Activated CD4-positive, alpha-beta T cell treated with anti-CD3 and anti-CD28 coated beads, Interleukin-2, amount 50 U/mL, for 16 hours (primary cell): ENCODE results near the gene BTBD9.
A peak's percentile ranks its signal among the peaks of the same experiment; 100 is the strongest.
"Not testable (repeated sequence)": the region's sequence is repeated elsewhere in the genome, so short reads cannot be mapped to it uniquely, and the experiment has no call there.

Experiments
- DNase-seq: peaks from one replicate; pipeline ENCODE4 v3.0.0-alpha.2; 2020

Gene BTBD9

DNA sequence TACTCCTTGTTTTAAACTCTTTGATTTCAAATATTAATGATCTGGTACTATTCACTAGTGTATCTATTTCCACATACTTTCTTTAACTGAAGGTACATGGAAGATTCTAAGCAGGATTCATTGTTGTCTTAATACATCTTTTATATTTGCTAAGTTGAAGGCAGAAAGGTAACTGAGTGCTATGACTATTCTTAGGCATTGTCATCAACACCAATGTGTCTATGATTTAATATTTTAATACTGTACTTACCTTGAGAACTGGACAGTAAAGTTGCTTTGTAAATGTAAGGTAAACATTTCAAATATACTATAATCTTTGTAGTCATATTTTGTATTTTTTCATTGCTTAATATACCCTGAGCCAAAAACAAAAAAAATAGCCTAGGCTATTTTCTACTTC, 8.9 kb upstream of the BTBD9 start:
- no peak for DNase-seq

DNA sequence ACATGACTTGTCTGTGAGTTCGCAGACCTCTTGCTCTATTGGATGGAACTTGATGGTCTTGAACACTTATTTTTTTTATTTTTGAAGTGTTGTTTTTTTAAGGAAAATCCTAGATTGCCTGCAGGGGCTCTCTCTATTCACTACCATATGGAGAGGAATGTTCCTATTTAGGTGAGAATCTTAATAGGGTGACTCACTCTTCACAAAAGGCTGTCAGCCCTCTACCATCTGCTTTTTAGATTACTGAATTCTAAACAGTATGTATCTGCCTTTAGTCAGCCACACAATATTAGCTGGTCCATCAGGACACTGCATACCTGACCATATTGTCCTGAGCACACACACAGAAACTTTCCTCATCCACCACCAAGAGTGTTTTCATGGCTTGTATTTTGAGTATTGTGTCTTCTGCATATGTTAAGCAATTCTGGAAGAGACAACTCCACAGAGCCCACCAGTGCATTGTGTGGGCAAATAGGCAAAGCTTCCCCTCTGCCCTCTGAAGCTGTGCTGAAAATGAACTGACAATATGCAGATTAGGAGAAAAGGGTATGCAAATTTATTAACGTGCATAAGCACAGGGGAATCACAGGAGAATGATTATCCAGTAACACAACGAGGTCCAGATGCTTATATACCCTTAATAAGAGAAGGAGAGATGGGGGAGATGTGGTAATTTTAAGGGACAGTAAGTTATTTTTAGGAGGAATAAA, 6.6 kb upstream of the BTBD9 start:
- no peak for DNase-seq

DNA sequence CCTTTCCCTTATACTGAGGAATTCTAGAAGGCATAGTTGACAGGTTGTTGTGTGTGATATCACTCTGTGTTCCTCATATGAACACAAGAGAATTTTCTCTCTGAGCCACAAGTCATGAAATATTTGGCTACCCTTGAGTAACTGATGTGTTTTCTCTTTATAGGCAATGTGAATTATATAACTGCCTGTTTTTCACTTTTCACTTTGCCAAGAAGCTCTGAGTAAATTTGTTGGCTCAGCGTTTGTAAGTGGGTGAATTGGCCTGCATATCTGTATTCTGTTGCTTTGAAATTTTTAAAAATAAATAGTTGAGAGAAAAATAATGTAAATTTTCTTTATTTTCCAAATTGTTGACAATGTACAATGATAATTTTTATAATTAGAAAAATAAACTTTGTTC, 5.2 kb upstream of the BTBD9 start:
- no peak for DNase-seq

DNA sequence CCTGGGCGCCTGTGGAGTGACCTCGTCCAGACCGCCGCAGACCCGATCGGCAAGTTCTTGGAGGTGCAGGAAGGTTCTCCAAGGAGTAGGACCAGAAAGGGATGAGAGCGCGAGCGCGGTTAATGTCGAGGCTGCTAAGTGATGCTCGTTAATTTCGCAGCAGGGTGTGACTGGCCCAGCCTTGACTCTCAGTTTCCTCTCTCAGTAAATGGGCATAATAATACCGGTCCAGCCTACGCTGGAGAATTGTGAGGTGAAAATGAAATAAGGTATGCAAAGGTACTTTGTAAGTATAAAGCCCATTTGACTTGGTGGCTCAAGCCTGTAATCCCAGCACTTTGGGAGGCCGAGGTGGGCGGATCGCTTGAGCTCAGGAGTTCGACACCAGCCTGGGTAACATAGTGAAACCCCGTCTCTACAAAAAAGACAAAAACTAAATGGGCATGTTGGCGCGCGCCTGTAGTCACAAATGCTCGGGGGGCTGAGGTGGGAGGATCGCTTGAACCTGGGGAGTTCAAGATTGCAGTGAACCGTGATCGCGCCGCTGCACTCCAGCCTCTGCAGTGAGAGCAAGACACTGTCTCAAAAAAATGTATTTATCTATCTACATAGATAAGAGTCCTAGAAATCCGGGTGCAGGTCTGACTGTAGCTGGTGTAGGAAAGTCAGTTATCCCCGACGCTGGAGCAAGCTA, 634 bp upstream of the BTBD9 start:
- DNase-seq, result no peak

DNA sequence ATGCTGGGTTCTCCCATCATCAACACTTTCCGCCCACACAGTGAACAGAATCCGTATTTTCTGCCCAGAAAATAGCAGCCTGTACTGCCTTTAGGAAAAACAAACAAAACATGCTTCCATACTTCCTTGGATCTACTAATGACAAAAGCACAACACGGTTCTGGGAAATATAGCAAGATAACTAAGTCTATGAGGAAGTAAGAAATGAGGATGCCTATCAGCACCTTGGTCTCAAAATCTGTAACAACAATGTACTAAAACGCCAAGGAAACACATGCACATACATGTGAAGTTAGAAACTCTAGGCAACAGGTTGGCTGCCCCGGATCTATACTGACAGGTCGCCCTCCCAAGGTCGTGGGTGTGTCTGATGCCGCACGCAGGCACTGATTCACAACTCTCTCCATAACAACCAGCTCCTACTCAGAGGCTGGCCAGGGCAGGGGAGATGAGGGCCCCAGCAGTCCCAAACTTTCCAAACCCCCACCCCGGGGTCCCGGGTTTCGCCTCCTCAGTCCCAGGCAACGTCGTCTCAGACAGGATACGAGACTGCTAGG, 710 bp downstream of the BTBD9 start:
- DNase-seq, result peak; percentile 48

DNA sequence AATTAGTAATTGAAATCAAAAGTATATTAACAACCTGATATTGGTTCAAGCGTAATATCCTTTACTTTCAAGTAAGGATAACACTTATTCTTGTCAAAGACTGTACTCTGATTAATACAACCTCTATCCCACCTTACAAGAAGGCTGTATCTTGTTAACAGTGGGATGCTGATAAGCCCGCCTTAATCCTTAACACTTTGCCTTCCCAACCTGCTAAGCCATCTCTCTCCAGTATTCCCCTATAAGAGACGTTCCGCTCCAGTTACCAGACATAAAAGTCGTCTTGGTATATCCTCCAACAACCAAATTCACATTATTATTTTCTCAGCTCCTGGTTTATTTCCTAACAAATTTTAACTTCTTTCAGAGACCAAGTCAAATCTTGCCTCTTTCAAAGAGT, 2.0 kb downstream of the BTBD9 start:
- no peak for DNase-seq

DNA sequence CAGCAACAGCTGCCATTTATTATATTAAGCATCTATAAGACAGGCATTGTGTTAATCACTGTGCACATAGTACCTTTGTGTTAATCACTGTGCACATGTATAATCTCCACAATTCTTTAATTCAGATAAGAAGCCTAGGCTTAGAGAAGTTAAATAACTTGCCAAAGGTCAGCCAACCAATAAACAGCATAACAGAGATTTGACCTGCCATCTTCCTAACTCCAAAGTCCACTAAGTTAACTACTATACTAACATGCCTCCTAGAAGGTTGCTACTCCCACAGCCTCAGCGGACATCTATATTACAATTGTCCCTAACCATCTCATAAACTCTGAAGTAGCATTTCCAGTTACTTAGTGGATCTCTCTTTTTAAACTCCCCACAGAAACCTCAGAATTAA, 3.7 kb downstream of the BTBD9 start:
- no peak for DNase-seq

DNA sequence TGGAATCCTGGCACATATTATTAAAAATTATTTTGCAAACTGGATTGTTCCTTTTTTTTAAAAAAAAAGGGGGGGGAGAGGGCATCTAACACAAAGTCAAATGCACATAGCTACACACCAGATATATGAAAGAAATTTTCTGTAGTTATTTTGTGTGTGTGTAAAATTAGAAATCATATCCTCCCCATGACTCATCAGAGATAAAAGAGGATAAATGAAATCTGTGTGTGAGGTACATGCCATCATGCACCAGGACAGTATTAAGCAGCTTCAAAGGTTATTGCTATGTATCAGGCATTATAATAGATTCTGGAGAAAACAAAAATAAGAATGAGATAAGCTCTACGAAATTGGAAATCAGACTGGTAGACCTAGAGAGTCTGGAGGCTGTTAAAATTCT, 5.2 kb downstream of the BTBD9 start:
- DNase-seq, result no peak

DNA sequence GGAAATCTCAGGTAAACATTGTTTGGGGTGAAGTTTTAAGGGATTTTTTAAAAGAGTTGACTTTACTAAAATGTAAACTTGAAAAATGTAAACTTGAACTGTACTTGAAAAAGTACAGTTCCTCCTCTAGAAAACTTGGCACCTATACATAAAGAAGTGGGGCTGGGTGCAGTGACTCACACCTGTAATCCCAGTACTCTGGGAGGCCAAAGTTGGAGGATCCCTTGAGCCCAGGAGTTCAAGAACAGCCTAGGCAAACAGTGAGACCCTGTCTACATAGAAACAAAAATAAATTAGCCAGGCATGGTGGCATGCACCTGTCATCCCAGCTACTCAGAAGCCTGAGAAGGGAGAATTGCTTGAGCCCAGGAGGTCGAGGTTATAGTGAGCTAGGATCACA, 7.2 kb downstream of the BTBD9 start:
- no peak for DNase-seq

DNA sequence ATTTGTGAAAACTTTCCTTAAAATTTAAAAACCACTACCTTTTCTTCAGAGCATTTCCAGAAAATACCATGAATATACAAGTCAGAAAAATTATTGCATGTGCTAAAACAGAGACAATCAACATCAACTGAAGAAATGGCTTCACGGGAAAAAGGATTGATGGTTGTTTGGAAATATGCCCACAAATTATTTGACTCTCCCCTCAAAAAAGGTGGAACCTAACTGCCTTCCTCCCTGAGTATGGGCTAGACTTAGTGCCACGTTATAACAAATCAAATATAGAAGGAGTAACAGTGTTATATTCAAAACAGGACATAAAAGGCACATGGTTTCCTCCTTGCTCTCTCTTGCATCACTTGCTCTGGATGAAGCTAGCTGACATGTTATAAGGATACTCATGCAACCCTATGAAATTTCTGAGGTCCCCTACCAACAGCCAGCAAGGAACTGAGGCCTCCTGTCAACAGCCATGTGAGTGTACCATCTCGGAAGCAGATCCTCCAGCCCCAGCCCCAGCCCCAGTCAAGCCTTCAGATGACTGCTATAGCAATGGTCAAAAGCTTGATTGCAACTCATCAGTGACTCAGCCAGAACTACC, 8.4 kb downstream of the BTBD9 start:
- DNase-seq, result no peak

DNA sequence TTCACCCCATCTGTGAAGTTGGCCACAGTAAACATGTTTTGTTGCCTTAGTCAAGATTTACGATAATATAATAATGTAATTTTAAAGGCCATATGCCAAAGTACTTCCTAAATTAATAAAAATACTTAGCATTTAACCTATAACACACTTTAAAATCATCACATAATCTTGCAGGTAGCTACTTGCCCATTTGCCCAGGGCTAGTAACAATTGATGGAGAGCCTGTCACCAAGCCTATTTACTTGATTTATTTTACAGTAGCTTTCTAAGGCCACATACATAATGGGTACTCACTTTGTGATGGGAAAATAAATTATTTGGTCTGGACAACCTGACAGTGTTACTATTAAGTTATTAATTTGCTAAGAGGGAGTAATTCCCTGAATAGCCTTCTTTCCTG, 14.5 kb downstream of the BTBD9 start:
- no peak for DNase-seq

DNA sequence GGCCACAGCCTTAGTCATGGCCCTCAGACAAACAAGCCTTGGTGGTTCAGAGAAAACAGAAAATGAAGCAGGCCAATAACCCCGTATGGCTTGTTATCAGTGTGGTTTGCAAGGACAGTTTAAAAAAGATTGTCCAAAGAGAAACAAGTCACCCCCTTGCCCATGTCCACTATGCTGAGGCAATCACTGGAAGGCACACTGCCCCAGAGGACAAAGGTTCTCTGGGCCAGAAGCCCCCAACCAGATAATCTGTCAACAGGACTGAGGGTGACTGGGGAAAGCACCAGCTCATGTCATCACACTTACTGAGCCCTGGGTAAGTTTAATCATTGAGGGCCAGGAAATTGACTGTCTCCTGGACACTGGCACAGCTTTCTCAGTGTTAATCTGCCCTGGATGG, 20.4 kb downstream of the BTBD9 start:
- not testable (repeated sequence) for DNase-seq

DNA sequence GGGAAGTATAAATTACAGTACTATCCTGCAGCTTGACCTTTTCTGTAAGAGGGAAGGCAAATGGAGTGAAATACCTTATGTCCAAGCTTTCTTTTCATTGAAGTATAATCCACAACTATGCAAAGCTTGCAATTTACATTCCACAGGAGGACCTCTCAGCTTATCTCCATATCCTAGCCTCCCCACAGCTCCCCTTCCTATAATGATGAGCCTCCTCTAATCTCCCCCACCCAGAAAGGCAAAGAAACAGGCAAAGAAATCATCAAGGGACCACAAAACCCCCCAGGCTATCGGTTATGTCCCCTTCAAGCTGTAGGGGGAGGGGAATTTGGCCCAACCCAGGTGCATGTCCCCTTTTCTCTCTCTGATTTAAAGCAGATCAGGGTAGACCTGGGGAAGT, 21.4 kb downstream of the BTBD9 start:
- not testable (repeated sequence) for DNase-seq

DNA sequence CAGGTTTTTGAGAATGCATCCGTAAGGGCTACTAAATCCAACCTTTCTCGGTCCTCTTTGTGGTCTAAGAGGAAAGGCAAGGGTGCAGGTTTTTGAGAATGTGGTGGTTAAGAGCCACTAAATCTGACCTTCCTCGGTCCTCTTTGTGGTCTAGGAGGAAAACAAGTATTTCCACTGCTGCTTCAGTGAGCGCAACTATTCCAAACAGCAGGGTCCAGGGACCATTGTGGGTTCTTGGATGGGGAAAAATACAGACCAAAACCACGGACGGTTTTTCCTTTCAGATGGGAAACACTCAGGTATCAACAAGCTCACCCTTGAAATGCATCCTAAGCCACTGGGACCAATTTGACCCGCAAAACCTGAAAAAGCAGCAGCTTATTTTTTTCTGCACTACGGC, 21.9 kb downstream of the BTBD9 start:
- no peak for DNase-seq

DNA sequence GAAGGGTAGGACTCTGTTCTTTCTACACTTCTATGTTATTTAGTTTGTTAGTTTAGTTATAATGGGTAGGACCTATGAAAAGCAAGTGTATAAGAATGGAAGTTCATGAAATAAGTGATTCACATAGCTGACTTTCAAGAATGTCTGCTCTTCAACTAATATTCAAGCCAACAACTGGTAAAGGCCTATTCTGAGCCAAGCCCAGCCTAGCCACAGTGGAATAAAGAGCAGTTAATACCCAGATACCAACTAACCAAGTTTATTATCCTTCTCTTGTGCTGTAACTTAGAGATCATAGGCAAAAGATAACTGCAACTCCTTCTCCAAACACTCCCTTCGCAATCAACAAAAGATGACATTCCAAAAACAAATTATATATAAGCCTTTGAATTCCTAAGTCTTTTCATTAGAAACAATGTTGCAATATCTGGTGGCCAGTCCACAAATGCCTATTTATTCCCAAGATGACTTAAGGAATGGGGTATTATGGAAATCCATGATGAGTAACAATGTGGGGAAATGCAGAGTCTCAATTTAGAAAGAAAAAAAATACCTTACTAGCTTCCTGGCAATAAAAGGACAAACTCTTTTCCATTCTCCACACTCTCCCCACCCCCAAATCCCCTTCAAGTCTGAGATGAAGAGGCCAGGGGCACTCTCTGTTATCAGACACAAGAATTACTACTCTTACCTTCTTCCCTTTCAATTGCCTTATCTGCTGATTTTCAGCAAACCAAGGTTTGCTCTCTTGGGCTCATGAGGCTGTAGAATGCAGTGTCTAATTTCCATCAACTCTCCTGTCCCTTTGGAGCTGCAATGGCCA, 27.4 kb downstream of the BTBD9 start:
- DNase-seq, result no peak

DNA sequence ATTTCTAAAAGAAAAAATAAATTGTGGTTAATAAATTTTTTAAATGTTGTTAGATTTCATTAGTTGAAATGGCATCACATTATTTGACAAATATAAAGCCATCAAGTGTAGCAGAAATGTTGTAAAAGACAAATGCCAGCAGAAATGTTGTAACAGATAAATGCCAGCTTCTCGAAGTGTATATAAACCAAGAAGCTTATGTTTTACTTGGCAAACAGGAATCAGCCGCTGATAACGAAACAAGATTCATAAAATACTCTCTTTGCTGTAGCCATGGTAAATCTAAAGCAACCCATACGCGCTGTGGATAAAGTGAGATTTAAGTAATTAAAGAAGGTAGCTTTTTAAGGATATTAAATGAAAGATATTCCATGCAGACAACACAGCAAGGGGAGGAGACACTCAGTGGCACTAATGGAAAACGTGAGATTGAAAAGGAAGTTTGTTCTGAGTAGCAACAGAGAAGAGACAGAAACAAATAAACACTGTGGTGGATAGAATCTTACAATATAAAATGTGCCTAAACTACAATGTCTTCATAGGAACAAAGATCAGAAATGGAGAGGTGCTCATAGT, 29.6 kb downstream of the BTBD9 start:
- no peak for DNase-seq

DNA sequence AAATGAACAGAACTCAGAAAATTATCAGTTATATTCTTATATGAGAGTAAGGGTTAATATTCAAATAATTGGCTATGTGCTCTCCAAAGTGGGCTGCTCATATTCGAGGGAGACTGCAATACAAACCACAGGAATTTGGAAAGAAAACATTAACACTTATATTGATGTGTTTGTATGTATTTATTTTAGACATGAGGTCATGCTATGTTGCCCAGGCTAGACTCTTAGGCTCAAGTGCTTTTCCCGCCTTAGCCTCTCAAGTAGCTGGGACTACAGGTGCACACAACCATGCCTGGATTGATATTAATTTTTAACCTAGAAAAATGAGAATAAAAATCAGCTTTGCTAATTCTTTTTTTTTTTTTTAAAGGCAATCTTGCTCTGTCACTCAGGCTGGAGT, 35.0 kb downstream of the BTBD9 start:
- no peak for DNase-seq

DNA sequence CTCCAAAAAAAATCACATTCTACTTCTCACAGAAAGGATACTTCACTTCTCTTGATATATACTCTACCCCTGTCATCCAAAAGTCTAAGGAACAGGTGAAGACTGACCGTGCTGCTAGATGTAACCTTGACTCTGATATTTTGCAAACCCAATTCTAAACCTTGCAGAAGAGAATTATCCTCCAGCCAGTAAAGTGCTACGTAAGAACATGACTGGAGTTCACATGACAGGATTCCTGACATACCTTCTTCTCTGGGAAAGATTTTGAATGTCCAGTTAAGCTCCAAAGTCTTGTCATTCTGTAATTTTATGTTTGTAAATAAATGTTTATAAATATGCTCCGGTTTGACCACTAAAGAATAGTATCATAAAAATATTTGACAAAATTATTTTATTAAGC, 35.8 kb downstream of the BTBD9 start:
- no peak for DNase-seq

DNA sequence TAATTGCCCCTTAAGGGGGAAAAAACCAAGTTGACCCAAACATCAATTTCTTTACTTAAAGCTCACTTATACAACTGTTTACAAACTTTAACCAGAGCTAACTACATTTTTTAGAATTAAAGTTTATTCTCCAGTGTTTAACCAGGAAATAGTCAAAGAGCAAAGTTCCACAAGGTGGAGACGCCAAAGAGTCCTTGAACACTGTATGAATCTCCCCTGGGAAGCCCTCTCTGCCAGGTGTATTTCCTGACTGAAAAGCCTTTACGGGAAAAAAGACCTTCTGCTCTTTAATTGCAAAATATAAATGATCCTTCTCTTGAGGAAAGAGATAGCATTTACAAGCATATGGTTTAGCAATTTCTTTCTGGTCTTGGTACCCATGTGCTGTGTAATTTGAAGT, 36.2 kb downstream of the BTBD9 start:
- no peak for DNase-seq

DNA sequence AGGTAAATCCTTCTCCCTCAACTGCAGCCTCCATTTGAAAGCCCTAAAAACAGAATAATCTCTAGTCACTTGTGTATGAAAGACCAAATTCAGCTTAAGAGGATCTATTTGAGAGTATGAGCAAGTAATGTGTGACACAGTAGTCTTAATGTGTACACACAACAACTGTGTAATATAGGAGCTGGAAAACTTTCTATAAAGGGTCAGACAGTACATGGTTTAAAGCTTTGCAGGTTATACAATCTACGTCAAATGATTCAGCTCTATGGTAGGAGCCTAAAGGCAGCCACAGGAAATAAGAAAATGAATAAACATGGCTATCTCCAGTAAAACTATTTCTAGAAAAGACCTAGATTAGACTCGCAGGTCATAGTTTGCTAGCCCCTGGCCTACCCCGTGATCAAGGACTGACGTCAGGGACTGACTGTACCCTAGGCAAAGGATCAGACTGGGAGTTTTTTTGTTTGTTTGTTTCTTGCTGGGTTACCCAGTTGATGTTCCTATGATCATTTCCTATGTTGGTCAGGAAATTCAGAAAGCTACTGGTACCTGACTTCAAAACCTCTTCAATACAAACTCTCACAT, 39.7 kb downstream of the BTBD9 start:
- no peak for DNase-seq

DNA sequence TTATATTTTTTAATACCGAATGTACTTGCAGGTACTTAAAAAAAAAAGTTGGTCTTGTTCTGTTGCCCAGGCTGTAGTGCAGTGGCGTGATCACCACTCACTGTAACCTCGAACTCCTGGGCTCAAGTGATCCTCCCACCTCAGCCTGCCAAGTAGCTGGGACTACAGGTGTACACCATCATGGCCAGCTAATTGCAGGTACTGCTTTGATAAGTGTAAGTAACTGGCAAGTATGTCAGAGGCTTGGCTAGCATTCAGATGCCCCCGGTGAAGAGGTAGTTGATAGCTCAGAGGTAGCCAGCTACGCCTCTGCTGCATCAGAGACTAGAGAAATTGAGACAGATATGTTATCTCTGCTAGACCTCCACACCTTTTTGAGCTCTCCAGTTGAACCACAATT, 40.5 kb downstream of the BTBD9 start:
- DNase-seq, result no peak

DNA sequence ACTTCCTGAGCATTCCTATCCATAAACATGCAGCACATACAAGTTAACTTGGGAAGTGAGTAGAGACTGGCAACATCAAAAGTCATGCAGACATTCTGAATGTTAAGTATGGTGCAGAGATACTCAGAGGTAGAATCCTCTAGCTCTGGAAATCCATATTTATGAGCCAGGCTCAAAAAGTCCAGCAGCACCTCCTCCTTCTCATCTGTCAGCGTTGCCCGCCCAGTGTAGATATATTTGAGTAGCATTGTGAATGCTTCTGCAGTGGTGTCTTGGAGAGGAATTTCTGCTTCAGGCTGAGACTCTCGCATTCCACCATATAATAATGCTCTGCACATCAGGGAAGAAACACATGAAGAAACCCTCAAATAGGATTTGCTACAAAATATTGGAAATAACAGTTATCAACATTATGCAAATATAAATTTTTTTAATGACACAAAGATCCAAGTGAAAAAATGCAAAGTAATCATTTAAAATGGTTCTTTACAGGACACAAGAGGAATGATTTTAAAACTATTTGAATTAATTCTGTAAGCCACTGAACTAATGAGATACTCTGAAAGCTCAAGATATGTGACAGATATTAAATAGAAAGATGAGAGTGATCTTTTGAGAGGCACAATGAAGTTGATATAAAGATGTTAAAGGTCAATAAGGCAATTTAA, 45.6 kb downstream of the BTBD9 start:
- DNase-seq, result no peak
